ENCODE results near the gene SLC25A25. TPM values are rescaled to one million over a fixed set of nuclear protein-coding genes. Genes with fewer than 3 reads are reported as not detected.

The SLC25A25 gene
- total and polyA plus RNA-seq, 9 of the 15 experiments (the other 6 are each of a cell fraction or from before 2014, with no cell fraction given): 0.07 to 35.9 (median 23.2) TPM

- TF ChIP-seq ZBTB9 (CRISPR knock-in tag; IDR thresholded peaks at IDR 0.05) (peak; percentile 52; the same call in 1 of the 2 replicates), FOXK2 (conservative IDR thresholded peaks at IDR 0.05 in 1 of 2, IDR thresholded peaks at IDR 0.05 in 1 of 2; ENCODE audit: low read depth in 2 of 2) (peak; percentile 56; a peak in 2 of 4 replicates), ZKSCAN3 (CRISPR knock-in tag; IDR thresholded peaks at IDR 0.05) (no peak), TRIM24 (IDR thresholded peaks at IDR 0.05) (no peak), TRIM28 (IDR thresholded peaks at IDR 0.05) (no peak), ZNF146 (CRISPR knock-in tag; IDR thresholded peaks at IDR 0.05; ENCODE audit: unreplicated experiment) (no peak), RCOR1 (IDR thresholded peaks at IDR 0.05; ENCODE audit: borderline replicate concordance in 1 of 2, low read depth in 2 of 2, low read length in 2 of 2) (peak in 1 of 2 experiments; percentile 28; a peak in 1 of 4 replicates), NKRF (IDR thresholded peaks at IDR 0.05; ENCODE audit: borderline replicate concordance) (no peak), NR3C1 (CRISPR knock-in tag; IDR thresholded peaks at IDR 0.05) (no peak), ARHGAP35 (IDR thresholded peaks at IDR 0.05; ENCODE audit: partially characterized antibody) (no peak), ARID4B (CRISPR knock-in tag; IDR thresholded peaks at IDR 0.05) (no peak), NFRKB (IDR thresholded peaks at IDR 0.05; ENCODE audit: low read depth) (no peak), ZNF644 (tag; IDR thresholded peaks at IDR 0.05; ENCODE audit: low read depth) (no peak), RHOXF2B (CRISPR knock-in tag; conservative IDR thresholded peaks at IDR 0.05) (no peak), BRD4 (IDR thresholded peaks at IDR 0.05) (no peak), MNT (conservative IDR thresholded peaks at IDR 0.05) (peak in 1 of 2 experiments; percentile 78; a peak in 2 of 4 replicates), KLF6 (CRISPR knock-in tag; IDR thresholded peaks at IDR 0.05; ENCODE audit: borderline replicate concordance) (no peak), SRSF7 (optimal IDR thresholded peaks at IDR 0.05; ENCODE audit: low read depth, low read length) (no peak), ZNF717 (CRISPR knock-in tag; IDR thresholded peaks at IDR 0.05) (no peak), RFX7 (CRISPR knock-in tag; IDR thresholded peaks at IDR 0.05) (no peak)
These were observed 33.0 kb upstream of the SLC25A25 start (continued) for GRCh38 chr9:128034821-128035652.
